GM18498 (cell line): ENCODE measurements around the gene ACAA2.

Source experiments
- ATAC-seq: cut with Tn5 transposase; IDR thresholded peaks from one replicate; pipeline ENCODE4 v1.9.1; 2021; ENCODE audit warnings: mild to moderate bottlenecking, moderate library complexity; ENCODE audit not compliant: unreplicated experiment

ACAA2 gene, protein sequence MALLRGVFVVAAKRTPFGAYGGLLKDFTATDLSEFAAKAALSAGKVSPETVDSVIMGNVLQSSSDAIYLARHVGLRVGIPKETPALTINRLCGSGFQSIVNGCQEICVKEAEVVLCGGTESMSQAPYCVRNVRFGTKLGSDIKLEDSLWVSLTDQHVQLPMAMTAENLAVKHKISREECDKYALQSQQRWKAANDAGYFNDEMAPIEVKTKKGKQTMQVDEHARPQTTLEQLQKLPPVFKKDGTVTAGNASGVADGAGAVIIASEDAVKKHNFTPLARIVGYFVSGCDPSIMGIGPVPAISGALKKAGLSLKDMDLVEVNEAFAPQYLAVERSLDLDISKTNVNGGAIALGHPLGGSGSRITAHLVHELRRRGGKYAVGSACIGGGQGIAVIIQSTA

DNA sequence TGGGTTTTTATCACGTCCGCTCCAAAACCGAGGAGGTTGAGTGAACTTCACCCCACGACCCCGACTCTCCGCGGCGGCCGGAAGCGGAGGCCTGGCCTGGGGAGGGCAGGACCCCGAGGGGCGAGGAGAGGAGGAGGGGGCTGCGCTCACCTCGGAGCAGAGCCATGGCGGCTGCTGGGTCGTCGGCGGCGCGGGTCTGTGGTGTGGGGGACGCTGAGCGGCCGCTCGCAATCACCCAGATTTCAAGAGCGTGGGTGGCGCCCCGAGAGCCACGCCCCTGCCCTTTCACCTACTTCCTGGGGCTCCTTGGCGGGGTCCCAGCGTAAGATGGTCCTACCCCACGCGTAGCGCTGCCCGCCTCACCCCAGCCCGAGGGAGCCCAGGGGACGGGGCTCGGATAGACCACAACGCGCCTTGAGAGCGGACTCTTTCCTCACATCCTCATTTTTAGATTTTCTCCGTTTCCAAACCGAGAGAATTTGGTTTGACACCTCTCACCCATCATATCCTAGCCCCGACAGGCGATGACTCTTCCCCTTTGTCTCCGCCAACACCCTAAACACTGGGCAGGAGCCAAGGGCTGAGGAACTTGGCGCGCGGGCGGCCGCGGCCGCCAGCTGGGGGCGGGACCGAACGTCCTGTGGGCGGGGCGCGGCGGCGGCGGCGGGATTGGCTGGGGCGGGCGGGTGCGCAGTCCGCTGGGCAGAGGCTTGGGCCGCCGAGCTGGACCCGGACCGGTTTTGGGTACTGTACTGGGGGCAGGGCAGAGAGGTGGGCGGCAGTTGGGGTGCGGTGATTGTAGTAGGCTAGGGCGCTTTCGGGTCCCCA lies at the start of gene ACAA2:
Gene ACAA2, minus strand, starts transcription at position 215 of the 828 bp plus-strand sequence. Its CDS starts 49 bp downstream, at position 166.
- peak; percentile 89 for ATAC-seq

DNA sequence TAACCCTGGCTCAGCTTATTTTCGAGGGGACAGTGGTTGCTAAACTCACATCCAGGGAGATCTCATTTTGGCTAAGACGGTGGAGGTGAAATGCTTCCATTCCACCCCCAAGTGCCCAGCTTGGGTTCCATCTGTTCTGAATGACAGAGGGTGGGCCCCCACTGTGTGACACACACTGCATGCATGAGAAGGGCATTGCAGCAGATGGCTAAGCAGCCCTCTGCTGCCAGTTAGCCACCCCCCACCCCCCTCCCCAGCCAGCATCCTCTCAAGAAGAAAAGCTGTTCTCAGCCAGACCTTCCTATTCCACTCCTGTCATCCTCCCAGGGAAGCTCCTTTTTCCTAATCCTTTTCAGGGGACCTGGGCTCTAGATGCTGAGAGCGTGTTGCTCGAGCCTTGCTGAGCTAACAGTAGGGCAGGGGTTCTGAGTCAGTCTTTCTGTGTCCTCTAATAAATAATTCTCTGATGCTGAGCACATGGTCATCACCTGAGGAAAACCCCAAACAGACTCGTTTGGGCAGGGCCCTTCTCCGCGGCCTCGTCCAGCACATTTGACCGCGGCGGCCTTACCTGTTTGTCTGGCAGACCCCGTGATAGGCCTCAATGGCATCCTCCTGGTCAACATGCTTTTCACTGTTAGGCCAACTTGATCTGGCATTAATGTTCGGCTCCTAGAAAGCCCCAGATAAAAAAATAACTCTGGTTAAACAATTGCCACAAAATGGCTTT lies 49.5 kb upstream of the ACAA2 start:
- no peak for ATAC-seq

DNA sequence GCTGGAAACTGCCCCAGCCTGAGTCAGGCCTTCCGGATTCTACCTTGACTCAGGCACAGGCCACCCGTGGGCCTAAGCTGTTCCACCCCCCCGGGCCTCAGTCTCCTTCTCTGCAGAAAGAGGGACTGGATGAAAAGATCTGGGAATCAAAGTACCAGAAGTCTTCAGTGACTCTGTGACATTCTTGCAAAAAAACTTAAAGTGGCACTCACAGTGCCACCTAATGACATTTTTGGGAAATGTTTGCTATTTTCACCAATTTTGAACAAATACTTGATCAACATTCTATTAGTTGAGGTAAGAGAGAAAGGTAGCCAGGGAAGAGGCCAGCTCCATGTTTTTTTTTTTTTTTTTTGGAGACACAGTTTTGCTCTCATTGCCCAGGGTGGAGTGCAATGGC lies 48.3 kb upstream of the ACAA2 start:
- ATAC-seq, result no peak

DNA sequence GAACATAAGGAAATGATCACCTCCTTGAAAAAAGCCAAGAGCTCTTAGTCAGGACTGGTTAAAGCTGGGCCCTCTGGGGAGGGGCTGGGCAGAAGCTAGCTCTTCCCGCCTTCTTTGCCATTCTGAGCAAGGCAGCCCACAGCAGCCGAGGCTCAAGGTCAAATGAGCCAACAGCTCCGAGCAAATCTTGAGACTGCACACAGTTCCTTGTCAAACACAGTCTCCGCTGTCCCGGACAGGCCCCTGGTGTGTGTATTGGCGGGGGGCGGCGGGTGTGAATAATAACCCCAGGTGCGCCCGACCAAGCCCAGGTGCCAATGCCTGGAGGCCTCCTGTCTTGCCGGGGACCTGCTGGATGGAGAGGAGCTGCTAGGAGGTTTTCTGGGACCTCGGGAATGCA lies 46.4 kb upstream of the ACAA2 start:
- ATAC-seq, result no peak

DNA sequence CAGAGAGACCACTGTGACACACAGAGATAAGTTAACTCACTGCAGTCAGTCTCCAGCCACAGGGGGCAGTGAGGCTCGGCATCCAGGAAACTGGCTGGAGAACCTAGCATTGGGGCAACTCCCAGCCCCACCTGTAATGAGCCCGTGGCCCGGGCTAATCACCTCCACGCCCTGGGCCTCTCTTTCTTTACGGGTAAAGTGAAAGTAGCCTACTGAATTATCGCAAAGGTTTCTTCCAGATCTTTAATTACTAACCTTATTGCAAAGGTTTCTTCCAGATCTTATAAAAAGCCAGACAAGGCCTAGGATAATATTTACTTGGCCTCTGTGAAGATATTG lies 45.7 kb upstream of the ACAA2 start:
- ATAC-seq, result no peak

DNA sequence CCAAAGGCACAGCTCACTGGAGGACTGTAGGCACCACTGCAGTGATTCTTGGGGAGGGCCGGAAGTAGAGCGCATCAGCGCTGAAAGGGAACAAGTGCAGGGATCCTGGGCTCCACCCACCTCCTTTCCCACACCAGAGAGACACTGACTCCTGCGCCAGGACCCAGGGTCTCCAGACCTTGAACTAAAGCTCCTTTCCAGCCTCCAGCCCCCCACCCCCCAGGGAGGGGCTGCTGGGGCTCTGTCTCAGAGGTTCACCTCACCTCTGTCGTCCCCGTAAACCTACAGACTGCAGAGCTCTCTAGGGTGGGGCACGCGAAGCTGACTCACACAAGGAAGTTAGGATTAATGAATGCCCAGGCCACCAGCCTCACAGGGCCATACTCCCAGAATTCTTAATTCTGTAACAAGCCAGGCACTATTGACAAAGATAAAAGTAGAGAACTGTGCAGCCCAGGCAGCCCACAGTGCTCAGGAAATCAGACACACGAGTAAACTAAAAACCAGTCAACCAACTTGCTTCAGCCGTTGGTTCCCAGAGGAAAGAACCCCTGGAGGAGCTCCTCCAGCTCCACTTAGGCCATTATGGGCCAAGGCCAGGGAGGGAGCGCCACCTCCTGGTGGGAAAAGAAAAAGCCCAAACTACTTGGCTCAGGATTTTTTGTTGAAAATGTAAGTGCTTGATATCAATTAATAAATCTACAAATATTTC lies 45.1 kb upstream of the ACAA2 start:
- ATAC-seq, result no peak

DNA sequence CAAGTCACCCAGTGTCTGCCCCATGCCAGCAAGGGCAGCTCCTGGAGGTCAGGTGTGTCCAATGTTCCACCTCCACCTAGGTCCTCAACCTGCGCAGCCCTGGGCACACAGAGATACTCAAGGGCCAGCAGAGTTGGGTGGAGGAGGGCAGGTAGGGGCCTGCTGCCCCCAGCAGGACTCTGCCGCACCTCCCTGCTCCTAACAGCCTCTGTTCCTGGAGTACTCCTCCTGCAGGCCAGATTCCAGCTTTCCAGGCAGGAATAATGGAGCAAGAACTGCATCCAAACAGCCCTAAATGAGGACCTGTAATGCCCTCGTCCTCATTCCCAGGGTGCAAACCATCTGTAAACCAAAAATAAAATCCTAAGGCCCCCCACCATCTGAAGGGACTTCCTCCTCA lies 44.4 kb upstream of the ACAA2 start:
- ATAC-seq, result no peak

DNA sequence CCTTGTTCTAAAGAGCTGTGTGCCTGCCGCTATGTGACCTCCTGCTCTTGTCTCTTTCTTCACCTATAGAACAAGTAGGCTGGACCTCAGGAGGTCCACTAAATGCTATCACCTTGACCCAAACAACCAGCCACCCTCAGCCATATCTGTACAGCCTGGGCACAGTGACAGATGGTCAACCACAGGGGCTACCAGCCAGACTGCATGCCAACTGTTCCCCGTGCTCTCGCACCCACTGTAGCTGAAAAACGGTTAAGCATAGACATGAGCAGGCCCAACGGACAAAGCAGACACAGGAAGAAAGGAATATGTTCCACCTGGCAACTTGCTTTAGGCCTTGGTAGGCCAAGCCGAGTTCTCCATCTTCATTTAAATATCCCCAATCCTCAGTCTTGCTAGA lies 43.2 kb upstream of the ACAA2 start:
- no peak for ATAC-seq

DNA sequence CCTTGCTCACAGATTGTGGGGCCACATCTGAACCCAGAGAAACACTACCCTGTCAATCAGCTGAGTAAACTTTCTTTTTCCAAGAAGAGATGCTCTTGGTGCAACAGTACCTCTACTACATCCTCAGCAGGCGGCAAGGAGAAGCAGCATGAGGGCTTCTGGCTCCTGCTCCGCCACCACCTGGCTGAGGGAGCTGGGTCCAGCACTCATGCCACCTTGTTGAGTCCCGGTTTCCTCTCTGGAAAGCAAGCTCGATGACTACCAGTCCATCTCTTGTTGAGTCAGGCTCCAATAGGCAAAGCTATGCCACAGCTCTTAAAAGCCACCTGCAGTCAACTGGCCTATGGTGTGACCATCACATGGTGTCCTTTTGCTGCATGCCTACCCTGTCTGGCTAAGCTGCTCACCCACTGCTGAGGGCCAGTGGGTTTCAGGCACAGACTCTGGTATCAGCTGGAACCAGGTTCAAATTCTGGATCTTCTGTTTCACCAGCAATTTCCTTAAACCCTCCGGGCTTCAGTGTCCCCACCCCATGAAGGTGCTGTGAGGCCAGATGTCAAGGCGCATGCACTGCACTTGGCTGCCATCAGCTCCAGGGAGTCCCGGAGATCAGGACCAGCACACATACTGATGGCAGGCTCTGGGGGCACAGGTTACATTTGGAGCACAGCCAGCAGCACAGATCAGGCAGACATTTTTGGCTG lies 42.5 kb upstream of the ACAA2 start:
- no peak for ATAC-seq

DNA sequence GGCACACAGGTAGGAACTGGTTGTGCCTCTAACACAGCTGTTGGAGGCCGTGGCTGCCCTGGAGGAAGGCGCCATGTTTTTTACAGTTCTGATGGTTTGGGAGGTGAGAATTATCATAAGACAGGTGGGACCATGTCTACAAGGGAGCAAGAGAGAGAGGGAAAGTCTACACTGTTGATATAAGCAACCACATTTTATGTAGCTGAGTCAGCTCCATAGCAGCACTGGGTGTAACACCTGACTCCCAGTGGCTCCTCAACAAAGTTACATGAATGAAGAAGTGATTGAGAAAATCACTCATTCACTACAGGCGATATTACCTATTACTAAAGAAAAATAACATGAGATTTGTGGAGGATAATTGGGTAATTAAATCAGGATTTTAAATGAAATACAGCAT lies 41.3 kb upstream of the ACAA2 start:
- no peak for ATAC-seq

DNA sequence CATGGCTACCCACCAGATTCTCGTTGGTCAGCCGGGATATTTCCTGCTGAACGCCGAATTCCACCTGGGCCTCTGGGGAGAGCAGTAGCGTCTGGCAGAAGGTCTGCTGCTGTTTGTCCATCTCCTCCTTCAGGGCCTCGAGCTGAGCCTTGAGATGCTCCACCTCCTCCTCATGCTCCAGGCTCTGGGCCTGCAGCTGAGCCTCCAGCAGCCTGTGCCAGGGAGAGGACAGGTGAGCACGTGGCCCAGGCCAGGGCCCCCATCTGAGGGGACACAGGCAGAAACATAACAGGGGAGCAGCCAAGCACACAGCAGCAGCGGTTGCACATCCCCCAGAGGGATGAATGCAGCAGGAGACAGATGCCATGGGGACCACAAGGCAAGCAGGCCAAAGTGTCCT lies 40.1 kb upstream of the ACAA2 start:
- ATAC-seq, result no peak

DNA sequence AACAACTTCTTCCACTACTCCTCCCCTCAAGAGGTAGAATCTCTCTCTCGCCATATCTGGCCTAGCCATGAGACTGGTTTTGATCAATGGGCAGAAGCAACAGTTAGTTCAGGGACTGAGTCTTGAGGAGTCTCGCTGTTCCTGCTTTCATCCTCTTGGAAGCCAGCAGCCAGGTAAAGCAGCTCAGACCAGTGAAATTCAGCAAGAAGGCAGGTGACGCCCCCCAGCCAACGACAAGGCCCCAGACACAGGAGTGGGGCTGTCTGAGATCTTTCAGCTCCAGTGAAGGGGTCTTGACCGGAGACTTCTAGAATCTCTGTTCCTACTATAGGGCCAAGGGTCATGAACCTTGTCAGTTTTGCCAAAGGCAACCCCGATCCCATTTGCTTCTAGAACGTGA lies 39.7 kb upstream of the ACAA2 start:
- ATAC-seq, result no peak

DNA sequence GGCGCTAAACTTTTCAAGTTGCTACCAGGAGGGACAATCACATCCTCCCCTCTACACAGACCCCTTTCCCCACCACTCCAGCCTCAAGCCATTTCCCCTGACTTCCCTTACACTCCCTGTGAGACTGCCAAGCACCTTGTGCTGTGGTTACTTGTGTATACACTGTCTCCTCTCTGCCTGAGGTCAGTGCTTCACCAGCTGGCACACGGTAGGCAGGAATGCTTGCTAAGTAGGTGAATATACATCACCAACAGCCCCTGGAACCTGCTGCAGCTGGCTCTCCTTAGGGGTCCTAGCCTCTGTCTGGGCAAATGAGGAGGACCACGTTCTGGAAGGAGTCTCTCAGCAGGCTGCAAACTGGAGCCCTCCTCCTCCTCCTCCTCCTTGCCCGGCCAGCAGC lies 38.3 kb upstream of the ACAA2 start:
- ATAC-seq, result no peak

DNA sequence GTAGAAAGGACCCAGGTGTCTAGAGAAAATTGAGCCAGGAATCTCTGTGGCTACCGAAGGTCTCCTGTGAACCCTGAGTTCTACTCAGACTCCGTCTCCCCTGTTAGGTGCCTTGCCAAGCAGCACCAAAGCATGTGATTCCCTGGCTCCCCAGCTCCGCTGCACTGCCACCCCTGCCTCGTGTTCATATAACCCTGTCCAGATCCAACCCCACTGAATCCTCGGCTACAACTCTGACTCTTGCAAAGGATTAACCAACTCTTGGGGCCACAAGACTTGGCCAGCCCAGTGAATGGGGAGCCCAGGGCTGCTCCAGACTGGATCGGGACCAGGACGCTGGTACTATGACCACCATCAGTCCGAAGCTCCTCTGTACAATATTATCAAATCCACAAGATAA lies 37.3 kb upstream of the ACAA2 start:
- no peak for ATAC-seq

DNA sequence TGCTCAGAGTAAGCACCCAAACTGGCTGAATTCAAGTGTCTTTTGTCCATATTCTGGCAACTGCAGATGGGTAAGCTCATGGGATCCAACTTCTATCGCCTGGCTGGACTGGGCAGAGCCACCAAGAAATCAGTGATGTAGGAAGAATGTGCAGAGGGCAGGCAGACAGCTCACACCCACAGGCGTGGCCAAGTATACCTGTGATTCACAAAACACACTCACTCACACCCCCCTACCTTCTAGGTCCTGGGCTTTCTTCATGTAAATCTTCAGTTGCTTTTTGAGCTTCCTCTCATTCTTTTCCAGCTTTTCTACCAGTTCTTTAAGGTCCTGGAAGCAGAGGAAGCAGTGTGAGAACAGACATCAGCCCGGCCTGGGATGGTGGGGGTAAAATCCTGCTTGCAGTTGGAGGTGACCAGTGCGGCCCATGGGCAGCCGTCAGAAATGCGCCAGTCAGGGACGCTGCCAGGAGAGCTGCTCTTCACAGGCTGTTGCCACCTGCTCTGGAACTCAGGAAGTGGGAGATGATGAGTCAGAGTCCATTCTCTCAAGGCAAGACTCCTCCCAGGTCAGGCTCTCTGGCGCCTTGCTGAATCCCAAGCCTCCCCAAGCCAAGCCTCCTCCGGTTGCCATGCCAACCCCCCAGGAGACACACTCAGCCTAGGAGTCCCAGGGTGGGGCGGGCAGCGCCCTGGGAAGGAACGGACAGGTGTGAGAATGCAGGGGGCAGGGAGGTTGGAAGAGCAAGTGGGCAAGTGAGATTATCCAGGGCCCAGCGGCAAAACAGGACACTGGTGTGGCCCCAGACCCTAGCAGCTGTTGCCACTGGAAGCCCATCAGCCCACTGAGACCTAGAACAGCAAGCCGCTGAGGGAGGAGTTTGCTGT lies 36.2 kb upstream of the ACAA2 start:
- ATAC-seq, result no peak

DNA sequence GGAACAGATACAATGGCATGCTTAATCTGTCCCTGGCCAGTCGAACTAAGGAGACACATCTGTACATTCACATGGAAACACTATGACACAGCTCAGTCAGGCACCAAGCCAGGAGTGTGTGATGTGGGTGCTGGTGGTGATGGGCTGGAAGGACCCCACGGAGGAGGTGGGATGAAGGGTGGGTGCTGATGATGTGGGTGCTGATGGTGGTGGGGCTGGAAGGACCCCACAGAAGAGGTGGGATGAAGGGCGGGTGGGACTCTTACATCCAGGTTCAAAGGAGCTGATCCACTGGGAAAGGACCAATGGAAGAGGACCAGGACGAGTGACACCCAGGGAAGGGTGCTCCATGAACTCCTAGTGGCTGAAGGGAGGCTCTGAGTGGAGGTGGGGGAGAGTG lies 34.8 kb upstream of the ACAA2 start:
- no peak for ATAC-seq

DNA sequence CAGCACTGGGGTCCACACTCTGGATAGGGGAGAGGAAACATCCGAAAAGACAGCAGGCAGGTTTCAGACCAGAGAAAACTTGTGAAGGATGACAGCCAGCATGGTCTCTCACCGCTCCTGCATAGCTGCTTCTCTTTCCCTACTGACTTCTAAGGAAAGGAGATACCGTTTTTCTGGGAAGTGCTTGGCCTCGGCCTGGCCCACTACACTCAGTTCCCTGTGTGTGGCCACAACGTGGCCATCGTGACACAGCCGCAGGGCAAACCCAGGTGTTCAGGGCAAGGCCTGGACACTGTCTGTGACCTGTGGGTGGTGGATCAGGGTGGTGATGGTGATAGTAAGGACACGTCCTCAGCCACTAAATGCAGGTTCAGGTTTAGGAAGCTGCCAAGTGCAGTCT lies 34.2 kb upstream of the ACAA2 start:
- no peak for ATAC-seq

DNA sequence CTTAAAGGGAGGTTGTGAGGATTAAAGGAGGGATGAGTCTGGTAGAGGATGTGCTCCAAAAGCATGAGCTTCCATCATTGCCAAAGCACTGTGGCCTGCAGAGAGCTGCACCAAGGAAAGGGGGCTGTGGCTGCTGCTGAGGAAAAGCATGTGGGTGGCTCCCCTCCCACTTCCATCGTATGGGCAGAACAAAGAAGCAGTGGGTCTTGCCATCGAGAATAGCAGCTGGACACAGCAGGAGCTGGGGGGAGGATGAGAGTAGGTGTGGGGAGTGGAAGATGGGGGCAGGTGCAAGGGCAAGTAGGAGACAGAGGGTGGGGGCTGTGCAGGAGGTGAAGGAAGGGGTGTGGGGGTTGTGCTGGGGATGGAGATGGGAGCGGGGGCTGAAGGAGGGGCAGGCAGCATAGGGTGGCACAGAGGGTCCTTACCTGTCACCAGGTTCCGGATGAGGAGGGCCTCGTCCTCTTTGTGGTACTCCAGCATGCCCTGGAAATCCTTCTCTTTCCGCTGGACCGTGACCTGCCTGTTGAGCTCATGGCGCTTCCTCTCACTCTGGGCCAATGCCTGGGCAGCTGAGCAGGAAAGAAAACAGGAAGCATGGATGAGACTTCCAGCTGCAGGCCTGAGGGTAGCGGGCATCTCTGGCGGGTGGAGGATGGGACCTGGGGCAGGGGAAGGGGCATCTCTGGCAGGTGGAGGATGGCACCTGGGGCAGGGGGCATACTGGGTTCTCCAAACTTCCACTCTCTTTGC lies 33.6 kb upstream of the ACAA2 start:
- ATAC-seq, result no peak

DNA sequence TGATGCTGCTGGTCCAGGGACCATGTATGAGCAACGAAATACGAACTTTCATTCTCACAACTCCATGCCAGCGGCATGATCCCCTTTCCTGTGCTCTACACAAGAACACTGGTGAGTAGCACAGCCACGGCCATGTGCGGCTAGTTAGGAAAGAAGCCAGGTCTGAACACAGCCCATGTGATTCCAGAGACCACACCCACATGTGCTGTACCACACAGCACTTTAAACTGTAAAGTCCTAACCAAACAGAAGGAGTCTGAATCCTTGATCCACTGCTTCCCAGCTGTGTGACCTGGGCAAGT lies 33.0 kb upstream of the ACAA2 start:
- ATAC-seq, result no peak
